ENCODE data around the gene LOXL1. TPM values are rescaled to one million over a fixed set of nuclear protein-coding genes. Genes with fewer than 3 reads are reported as not detected.

LOXL1 gene
- total and polyA plus RNA-seq, 2 of the 13 experiments (the other 11 are each of a cell fraction or from before 2014, with no cell fraction given), result 0.51 to 1.3 TPM

- H3K4me1 ChIP-seq (ENCODE audit: insufficient read depth, low read length), result peaks cover 15% of the 10 kb centered on the region
- no peak overlapping the region for H3K4me2 ChIP-seq (ENCODE audit: low read depth, low read length)
- ChIA-PET CTCF (ENCODE audit: low intra/inter-chr PET ratio, low total read pairs) (no interaction called here), POLR2A (no interaction called here)
- no peaks in the 10 kb centered on the region for H3K79me2 ChIP-seq (ENCODE audit: insufficient read depth, low read length)
- intact Hi-C loops (cut with micrococcal nuclease; ENCODE audit: unreplicated experiment), result no loop called here
- H3K4me3 ChIP-seq (replicated peaks in 1 of 3; ENCODE audit: insufficient read depth in 1 of 3, low read depth in 2 of 3, low read length in 3 of 3), result no peak overlapping the region
- in situ Hi-C loops (cut with HindIII; ENCODE audit: extremely low pct_ligation_motif_present, low pct_unique_long_range_greater_than_20kb), result no loop called here
- no peaks in the 10 kb centered on the region for H3K9me3 ChIP-seq (ENCODE audit: low read length)
- ATAC-seq (no peak), DNase-seq (ENCODE audit: low spot score) (no peak), FAIRE-seq (no peak)
- peaks cover 3% of the 10 kb centered on the region for H4K20me1 ChIP-seq (ENCODE audit: insufficient read depth, low read length)
- peaks cover 0 to 3% of the 10 kb centered on the region in 2 experiments; a peak in 2 of 5 replicates for H3K27me3 ChIP-seq (ENCODE audit: control insufficient read depth in 1 of 2, insufficient read depth in 2 of 2, low read length in 2 of 2)
- no peaks in the 10 kb centered on the region for H3K36me3 ChIP-seq (replicated peaks in 1 of 2; ENCODE audit: control insufficient read depth in 1 of 2, insufficient read depth in 2 of 2, low read length in 2 of 2)
- no peak overlapping the region for H2AFZ ChIP-seq (ENCODE audit: low read length)
- no TSS peak for BruUV-seq (replicated peaks)
- no peak overlapping the region for H3K9ac ChIP-seq (ENCODE audit: insufficient read depth, low read depth, low read length)
- WGBS (ENCODE audit: low lambda C conversion rate), result 34% methylated on average over 8 of the region's 13 CpGs
- TF ChIP-seq MXD1 (CRISPR knock-in tag; IDR thresholded peaks at IDR 0.05) (no peak), TMF1 (CRISPR knock-in tag; IDR thresholded peaks at IDR 0.05; ENCODE audit: low read depth) (no peak), ZNF256 (CRISPR knock-in tag; conservative IDR thresholded peaks at IDR 0.05) (no peak), FOXK2 (IDR thresholded peaks at IDR 0.05) (no peak), ZNF652 (CRISPR knock-in tag; IDR thresholded peaks at IDR 0.05; ENCODE audit: borderline replicate concordance, low read depth) (no peak), ZNF343 (CRISPR knock-in tag; IDR thresholded peaks at IDR 0.05) (no peak), REL (CRISPR knock-in tag; conservative IDR thresholded peaks at IDR 0.05) (no peak), PHB2 (IDR thresholded peaks at IDR 0.05; ENCODE audit: partially characterized antibody) (no peak), SP2 (CRISPR knock-in tag; IDR thresholded peaks at IDR 0.05) (no peak), TAF15 (IDR thresholded peaks at IDR 0.05; ENCODE audit: low read depth, low read length, poor library complexity, severe bottlenecking) (no peak), ZZZ3 (CRISPR knock-in tag; IDR thresholded peaks at IDR 0.05; ENCODE audit: borderline replicate concordance) (no peak), MEIS1 (CRISPR knock-in tag; IDR thresholded peaks at IDR 0.05; ENCODE audit: borderline replicate concordance) (no peak), ZNF124 (CRISPR knock-in tag; IDR thresholded peaks at IDR 0.05) (no peak), PHF5A (CRISPR knock-in tag; IDR thresholded peaks at IDR 0.05; ENCODE audit: low read depth, unreplicated experiment) (no peak), ZNF792 (CRISPR knock-in tag; IDR thresholded peaks at IDR 0.05) (no peak), ZNF704 (CRISPR knock-in tag; IDR thresholded peaks at IDR 0.05; ENCODE audit: borderline replicate concordance) (no peak), TEF (CRISPR knock-in tag; IDR thresholded peaks at IDR 0.05) (no peak), ZFX (CRISPR knock-in tag; IDR thresholded peaks at IDR 0.05; ENCODE audit: low read depth) (no peak)
- H3K27ac ChIP-seq (ENCODE audit: extremely low read length, insufficient read depth, low read length), result no peak overlapping the region
Observed at GRCh38 chr15:73944161-73945129, 18.2 kb downstream of the LOXL1 start.
